ENCODE results near the gene DYRK1A.

Gene DYRK1A

DNA sequence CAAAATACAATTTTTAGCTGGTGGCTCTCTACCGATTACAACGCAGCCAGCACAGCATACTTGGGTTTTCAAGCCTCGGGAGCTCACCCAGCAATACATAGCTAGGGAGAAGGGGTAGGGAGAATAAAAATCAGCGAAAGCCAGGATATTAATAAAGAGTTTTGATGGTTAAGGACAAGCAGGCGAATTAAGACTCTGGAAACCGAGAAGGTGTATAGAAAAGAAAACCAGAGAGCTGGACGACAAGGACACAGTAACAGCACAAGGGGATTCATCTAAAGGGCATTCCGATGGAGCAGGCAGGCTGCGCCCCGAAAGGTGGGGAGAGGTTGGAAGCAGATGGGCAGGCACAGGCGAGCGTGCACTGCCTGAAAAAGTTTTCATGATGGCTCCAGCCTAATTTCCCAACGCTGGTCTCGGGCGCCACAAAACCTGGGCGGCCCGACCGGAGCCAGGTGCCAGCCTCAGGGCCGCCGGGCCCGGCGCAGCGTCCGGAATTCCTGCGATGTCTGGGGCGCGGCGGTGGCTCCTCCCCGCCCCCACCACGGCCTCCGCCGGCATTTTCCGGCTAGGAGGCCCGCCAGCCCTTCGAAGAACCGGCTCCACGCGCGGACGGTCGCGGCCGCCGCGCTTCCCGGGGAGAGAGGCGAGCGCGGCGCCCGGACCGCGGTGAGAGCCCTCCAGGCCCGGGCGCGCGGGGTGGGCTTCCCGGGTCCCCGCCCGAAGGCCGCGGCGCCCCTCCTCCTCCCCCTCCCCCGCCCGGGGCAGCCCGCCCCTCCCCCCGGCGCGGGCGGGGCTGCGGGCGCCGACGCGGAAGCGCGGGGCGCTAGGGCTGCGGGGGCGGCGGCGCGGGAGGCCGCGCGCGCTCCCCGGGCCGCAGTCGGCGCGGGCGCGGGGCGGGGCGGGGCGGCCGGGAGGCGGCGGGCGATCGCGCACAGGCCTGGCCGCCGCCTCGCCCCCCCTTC, 774 bp upstream of the DYRK1A start:
- DNase-seq: peak; percentile 62

DNA sequence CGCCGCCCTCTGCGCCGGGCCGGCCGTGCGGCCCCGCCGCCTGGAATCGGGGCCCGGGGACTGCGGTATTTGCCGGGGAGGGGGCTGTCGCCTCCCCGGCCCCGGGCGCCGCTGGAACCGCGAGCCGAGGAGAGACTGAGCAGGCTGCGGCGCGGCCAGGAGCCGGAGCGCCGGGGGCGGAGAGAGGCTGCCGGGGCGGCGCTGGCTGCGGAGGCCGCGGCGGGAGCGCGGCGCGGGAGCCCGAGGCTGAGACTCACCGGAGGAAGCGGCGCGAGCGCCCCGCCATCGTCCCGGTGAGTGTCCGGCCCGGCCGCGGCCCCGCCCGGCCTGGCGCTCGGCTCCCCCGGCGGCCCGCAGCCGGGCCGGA, 746 bp downstream of the DYRK1A start:
- DNase-seq: no peak

DNA sequence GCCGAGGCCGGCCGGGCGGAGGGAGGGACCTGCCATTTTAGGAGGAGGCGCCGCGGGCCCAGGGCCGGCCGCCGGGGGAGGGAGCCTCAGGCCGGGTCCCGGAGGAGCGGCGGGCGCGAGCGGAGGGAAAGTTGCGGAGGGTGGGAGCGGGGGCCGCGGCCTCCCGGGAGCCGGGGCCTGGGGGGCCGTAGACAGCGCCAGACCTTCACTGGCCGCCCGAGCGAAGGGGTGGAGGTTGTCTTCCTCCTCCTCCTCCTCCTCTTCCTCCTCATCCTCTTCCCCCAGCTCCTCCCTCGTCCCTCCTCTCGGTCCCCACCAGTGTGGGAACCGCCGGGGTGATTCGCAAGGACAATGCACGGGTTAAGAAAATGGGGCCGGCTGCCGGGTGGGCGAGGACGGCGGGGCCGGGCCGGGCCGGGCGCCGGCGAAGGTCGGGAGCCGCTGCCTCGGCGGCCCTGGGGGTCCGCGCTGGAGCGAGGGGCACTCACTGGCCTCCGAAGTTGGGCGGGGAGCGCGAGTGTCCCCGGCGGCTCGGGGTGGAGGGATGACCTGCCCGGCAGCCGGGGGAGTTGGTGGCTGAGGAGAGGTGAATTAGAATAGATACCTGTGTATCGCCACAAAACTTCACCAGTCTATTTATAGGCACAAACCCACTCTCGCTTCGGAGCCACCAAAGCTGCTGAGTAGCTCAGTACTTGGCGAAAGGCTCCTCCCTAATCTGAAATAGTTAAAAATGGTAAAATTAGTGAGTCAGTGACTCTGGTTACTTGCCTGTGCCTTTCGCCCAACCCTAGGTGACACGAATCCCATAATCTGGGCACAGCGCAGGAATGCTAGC, 1.3 kb downstream of the DYRK1A start:
- peak; percentile 44 for DNase-seq

DNA sequence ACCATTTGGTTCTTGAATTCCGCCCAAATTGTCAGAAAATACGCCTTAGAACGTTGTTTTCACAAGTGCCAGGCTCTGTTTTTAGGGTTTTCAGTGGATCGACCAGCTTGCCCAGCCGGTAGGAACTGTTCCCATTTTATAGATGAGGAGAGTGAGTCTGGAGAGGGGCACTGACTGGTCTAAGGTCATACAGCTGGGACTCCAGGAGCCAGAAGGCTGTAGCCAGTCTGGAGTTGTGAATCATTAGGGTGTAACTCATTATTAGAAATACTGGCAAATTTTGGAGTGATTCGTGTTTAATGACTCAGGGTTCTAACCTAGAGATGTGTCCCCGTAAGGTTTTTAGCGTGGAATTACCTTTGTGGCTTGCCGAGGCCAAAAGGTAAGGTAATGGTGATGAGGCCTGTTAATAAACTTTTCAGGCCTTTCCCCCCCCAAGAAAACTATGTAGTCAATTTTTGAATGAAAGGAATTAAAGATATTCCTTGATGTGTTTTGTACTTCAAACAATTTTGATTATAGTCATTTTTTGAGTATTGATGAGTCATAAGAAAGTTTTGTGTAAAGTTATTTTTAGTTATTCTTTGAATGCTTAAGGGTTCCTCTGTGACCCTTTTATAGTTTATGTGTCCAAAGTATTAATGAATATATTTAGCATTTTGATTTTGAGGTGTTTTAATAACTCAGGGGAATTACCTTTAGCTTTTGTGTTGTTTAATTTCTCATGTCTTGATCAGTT, 2.1 kb downstream of the DYRK1A start:
- peak; percentile 49 for DNase-seq

DNA sequence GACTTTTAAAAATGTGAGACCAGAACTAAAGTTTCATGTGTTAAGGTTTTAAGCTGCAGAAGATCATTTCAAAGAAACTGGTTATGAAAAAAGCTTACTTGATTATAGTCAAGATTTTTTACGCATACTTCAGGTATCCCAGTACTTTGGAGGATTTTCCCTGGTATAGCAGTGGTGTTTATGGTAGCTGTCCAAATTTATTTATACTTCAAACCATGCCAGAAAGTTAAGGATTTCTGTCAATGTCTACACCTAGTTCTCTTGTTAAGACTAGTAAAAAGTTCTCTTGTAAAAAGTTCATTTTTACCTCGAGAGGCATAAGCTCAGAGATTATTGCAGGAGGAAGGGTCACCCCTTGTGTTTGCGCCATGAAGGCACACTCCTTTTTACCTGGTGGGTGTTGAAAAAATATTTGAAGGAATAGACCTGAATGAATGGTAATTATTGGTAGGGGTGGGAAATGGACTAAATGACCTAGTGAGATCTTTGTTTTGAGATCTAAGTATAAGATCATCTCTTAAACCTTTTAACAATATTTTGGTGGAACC, 2.8 kb downstream of the DYRK1A start:
- DNase-seq: no peak

DNA sequence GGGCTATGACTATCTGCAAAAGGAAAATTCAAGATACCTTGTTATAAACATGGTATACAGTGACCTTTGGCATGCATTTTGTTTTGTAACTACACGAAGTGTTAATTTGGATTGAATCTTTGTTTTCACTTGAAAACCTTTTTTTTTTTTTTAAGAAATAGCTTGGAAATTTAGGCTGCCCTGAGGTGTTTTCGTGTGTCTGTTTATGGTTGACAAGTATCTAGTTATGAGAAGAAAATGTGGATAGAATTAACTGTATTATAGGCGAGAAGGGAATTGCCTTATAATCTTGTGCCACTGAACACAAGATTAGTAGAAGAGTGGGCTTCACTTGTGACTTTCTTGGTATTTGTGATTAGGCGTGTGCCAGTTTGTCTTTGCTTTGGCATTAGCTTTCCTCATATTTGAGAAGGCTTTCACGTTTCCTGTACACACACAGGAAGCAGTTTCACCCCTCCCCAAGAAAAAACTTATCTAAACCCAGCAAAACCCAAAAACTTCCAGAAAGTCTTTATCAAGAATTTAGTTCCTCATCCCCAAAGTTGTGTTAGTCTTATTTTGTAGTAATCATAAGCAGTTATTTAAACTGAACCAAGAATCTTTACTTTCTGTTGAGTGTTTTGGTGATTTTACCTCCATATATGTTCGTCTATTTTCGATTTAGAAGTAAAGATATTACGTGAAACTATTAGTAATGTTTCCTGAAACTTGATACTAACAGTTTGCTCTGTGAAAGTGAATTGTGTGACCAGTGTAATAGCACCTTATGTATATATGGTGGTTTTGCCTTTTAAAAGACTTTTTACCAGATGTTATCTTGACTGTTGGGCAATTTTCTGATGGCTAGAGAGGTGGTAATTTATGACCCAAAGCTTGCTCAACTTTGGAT, 3.8 kb downstream of the DYRK1A start:
- DNase-seq: peak; percentile 62

DNA sequence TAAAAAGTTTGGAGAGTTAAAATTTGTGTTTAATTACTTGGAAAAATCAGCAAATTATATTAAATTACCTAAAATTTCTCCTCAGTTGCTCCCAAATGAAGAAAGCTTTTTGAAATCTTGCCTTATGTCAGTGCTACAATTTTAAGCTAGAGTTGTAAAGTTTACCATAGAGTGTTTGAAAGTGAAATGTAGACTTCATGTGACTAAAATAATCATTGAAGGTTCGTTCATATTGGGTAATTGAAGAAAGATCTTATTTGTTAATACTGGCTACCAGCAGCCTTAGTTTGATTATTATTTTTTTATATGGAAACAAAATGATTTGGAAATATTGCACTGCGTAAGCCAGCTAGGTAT, 4.4 kb downstream of the DYRK1A start:
- no peak for DNase-seq

DNA sequence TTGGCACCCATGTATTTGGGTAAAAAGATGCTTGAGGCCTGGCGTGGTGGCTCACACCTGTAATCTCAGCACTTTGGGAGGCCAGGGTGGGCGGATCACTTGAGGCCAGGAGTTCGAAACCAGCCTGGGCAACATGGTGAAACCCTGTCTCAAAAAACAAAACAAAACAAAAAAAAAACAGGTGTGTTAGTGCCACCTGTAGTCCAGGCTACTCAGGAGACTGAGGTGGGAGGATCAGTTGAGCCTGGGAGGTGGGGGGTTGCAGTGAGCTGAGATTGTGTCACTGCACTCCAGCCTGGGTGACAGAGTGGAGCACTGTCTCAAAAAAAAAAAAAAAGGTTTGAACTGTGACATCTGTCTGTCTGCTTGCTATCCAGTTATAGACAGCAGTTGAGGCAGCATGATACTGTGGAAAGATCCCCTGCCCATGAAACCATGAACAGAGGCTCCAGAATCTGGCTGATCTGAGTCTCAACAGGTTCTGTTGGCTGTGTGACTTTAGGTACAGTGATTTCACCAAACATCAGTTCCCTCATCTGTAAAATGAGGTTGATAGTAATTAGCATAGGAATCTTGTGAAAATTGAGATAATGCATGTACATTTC, 5.7 kb downstream of the DYRK1A start:
- no peak for DNase-seq

DNA sequence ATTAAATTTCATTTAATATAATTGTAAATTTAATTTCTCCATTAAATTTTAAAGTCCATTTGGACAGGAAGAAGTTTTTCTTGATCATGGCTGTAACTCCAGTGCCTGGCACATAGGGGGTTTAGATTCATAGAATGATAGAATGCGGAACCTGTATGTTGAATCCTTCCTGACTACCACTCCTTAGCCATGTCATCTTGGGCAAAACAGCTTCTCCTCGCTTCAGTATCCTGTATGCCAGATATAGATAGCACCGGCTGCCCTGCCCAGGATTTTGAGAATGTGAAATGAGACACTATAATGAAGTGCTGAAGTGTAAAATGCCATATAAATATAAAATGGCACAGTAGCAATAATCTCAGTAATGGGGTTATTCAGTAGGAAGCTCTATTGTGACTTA, 6.4 kb downstream of the DYRK1A start:
- DNase-seq: no peak

DNA sequence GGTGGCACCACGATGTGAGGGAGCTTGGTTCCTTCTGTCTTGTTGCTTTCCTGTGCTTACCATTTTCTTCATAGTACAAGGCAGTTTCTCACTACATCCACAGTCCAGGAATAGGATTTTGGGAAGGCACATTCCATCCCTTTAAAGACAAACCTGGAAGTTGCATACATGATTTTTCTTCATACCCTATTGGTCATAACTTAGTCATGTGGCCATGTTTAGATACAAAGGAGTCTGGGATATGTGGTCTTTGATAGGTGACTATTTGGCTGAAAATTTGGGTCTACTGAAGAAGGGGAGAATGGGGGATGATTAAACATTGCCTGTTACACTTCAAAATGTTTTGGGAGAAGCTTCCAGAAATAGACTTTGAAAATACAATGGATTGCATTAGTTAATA, 7.0 kb downstream of the DYRK1A start:
- peak; percentile 37 for DNase-seq

DNA sequence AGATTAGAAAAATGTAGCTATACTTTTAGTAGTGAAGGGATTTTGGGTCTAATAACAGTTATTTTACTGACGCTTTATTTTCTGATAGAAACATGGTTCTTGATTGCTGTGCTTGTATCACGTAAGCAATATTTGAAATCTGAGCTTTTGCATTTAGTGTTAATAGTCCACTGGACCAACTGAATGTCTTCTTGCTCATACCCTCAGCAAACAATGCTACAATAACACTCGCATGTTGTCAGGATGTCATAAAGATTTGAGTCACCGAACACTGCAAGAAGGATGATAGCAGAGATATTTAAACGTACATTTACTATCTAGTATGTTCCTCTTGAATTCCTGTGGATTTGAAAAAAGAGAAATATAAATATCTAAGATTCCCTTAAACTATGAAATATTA, 7.5 kb downstream of the DYRK1A start:
- DNase-seq: peak; percentile 60

DNA sequence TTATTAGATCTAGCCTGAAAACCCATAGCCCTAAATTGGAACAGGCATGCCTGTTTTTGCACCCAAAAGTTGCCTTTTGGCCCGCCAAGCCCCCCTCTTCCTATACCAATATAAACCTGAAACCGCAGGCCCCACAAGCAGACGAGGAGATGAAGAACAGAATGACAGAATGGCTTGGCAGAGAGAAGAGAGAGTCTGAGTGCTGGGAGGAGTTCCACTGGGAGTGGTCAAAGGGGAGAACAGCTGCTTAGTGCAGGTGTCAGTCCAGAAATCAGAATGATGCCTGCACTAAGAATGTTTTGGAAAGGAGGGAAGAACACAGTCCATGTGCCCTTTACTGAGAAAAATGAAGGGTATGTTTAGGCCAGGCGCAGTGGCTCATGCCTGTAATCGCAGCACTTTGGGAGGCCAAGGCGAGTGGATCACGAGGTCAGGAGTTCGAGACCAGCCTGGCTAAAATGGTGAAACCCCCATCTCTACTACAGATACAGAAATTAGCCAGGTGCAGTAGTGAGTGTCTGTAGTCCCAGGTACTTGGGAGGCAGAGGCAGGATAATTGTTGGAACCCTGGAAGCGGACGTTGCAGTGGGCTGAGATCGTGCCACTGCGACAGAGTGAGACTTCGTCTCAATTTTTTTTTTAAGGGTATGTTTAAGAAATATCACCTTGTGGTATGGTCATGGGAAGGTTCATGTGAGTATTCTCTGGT, 9.4 kb downstream of the DYRK1A start:
- no peak for DNase-seq

DNA sequence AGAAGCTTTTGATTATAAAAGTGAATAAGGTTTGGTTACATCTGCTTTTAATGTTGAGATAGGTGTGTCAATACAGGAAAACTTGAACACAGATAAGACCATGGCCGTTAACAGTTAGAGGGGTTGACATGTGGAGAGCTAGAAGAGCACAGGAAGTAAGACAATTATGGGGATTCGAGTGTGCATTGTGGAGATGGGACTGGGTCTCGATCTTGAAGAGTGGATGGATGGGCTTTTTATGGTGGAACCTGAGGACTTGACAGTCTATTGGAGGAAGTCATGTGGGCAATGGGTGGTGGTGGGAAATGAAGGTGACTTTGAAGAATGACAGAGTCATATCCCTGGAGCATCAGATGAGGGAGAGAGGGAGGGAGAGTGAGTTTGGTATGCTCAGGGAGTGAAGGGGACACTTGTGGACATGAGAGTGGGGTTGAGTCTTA, 12.1 kb downstream of the DYRK1A start:
- no peak for DNase-seq

DNA sequence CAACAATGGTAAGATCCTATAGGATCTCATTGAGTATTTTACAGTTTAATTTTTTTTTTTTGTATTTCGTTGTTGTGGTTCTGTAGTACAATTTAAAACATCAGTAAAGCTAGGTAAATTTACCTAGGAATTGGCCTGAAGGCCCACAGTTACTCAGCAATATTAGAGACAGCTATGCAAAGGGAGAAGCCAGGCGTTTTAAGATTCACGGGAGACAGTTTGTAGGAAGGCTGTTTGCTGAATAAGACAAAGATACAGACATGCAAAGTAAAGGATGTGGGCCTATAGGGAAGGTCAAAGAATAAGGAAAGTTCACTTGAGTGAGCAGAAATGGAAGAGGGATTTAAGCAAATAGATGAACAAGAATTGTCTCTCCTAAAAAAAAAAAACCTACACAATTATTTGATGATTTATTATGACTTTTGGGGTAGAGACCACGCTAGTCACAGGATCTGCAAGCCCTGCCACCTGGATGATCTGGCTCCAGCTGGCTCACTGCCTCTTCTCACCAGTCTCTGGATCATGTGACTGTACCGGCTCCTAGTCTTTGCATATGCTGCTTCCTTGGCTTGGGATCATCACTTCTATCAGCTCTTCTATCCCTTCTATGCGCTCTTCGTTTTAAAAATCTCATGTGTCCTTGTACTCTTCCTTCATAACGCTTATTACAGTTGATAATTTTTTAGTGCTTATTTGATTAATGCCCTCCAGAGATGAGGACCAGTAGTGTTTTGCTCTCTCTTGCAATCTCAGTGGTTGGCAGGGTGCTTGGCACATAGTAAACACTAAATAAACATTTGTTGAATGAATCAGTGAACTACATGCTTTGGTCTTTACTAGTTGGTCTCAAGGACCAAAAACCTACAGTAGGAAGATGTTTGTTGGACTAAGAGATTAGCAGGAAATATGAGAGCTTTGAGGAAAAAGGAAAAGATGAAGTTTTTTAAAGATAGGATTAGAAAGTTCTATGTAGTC, 14.1 kb downstream of the DYRK1A start:
- DNase-seq: no peak

DNA sequence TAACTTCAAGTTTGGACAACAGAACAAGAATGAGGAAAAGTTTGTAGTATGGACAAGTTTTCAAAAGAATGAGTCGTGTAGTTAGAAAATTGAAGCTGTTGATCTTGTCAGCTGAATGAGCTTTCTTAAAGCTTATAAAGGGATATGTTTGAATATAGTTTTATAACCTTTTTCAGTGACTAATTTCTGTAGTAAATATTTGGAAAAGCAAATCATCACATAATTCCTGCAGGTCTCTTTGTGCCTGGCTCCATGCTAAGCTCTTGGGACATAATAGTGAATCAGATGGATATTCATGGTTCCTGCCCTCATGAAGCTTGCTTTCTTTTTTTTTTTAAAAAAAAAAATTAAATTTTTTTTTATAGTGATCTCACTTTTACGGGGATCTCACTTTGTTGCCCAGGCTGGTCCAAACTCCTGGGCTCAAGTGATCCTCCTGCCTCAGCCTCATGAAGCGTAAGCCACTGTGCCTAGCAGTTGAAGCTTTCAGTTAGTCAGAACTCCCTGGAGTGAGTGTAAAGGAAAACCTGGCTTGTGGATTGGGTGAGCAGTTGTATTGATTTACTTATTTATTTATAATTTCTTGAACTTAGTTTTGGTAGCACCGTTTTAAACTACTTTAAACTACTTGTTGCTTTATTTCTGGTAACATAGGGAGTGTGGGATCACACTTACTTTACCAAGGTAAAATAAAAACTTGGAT, 15.5 kb downstream of the DYRK1A start:
- DNase-seq: no peak

DNA sequence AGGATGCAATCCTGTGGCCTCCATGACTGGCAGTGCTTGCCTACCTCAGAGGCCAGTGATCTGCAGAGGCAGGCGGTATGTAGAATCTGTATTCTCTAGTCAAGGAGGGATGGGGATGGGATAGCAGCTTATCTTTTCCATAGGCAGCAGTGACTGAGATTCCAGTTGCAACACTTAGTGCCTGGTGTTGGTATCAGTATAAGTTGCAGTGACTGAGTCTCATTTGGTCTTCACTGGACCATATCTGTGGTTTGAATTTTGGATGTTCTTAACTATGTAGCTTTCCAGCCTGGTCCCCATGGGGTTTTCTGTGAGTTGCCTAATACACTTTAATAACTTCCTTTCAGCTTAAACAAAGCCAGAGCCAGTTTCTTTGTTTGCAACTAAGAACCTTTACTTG, 16.5 kb downstream of the DYRK1A start:
- no peak for DNase-seq

DNA sequence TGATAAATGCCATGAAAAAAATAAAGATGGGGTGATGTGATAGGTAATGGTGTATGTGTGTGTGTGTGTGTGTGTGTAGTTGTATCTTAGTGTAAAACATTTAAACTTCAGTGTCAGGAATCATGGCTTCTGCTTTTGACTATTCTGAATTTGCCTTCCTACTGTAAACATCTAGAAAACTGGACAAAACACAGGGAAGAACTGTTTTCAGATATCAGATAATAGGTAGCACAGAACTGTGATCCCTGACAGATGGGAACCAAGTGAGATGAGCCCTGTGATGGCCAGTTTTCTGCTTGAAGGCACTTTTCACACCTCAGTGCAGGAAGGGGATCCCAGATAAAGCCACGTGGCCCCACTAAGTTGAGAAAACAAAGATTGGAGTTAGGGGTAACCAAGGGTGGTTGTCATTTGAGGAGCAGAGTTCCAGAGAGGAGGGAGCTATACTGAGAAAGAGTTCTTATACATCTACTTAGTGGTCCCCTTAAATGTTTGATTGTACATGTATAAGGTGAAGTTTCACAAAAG, 17.3 kb downstream of the DYRK1A start:
- DNase-seq: no peak

DNA sequence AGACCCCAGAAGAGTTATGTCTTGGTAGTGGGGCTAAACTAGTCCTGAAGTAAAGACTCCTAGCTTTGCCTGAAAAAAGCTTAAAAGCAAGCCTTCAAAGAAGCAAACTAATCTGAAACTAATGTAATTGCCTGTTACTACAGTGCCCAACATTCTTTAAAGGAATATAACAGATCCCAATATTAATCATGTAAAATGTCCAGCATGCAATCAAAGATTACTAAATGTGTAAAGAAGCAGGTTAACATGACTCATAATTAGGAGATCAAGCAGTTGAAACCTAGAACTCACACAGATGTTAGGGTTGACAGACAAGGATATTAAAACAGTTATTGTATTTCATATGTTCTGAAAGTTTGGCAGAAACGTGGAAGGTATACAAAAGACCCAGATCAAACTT, 17.8 kb downstream of the DYRK1A start:
- DNase-seq: no peak

Measured in fibroblast of skin of right quadriceps (primary cell).